H1 (cell line): ENCODE results near the gene CRNN. TPM values are rescaled to one million over a fixed set of nuclear protein-coding genes. Genes with fewer than 3 reads are reported as not detected.

Experiments
- CTCF ChIA-PET: fragments of 300-600 bp; sonication (Branson Sonifier 250); formaldehyde crosslinking; loops from one replicate; lab custom pipeline; 2021; ENCODE audit not compliant: partially characterized antibody; lab: Charles Lee
- POLR2A ChIA-PET: fragments of 300-600 bp; sonication (Branson Sonifier 250); formaldehyde crosslinking; loops from one replicate; lab custom pipeline; 2021; ENCODE audit warnings: inconsistent platforms; ENCODE audit not compliant: partially characterized antibody; lab: Charles Lee
- DNase-seq, 2 experiments: peaks; one replicate each; pipeline versions ENCODE4 v3.0.0 to v3.0.0-alpha.2; 2010 to 2022; ENCODE audit warnings: low spot score in 2 of 2, low read depth in 1 of 2, mixed read lengths in 1 of 2
- FAIRE-seq: peaks from 2 replicates; lab custom pipeline; 2011; peaks lifted over from hg19 to GRCh38; lab: Jason Lieb, UNC
- H2AFZ ChIP-seq: 2 replicates; pipeline ENCODE4 v1.8.1; 2012; ENCODE audit warnings: low read length, inconsistent platforms
- H2AK5ac ChIP-seq: 2 replicates; pipeline ENCODE4 v1.6.1; 2013; ENCODE audit warnings: low read depth, low read length
- H2BK120ac ChIP-seq: replicated peaks from 2 replicates; pipeline ENCODE3; 2013; ENCODE audit warnings: low read depth, low read length, inconsistent platforms
- H2BK12ac ChIP-seq: 2 replicates; pipeline ENCODE4 v1.6.1; 2013; ENCODE audit warnings: low read depth, low read length
- H2BK15ac ChIP-seq: 2 replicates; pipeline ENCODE4 v1.6.1; 2013; ENCODE audit warnings: low read length
- H2BK20ac ChIP-seq: 2 replicates; pipeline ENCODE4 v1.6.1; 2013; ENCODE audit warnings: low read length
- H2BK5ac ChIP-seq: 2 replicates; pipeline ENCODE4 v1.6.1; 2013; ENCODE audit warnings: low read depth, low read length
- H3K14ac ChIP-seq: 2 replicates; pipeline ENCODE4 v1.6.1; 2013; ENCODE audit warnings: inconsistent platforms; ENCODE audit not compliant: insufficient read length
- H3K18ac ChIP-seq: 2 replicates; pipeline ENCODE4 v1.6.1; 2013; ENCODE audit warnings: low read length; ENCODE audit errors: extremely low read depth
- H3K23ac ChIP-seq: 2 replicates; pipeline ENCODE4 v1.6.1; 2013; ENCODE audit warnings: inconsistent platforms; ENCODE audit not compliant: insufficient read length
- H3K23me2 ChIP-seq: 2 replicates; pipeline ENCODE4 v1.6.1; 2013; ENCODE audit warnings: low read depth, low read length
- H3K27ac ChIP-seq: 2 replicates; pipeline ENCODE4 v1.6.1; 2011; ENCODE audit warnings: low read depth, low read length, inconsistent platforms
- H3K27me3 ChIP-seq, 4 experiments: replicated peaks in 1 of 4; 1 replicate in 1 of 4; 2 replicates in 3 of 4; pipeline versions ENCODE4 v1.6.1 to v1.8.1; 2011 to 2013; ENCODE audit warnings: low read length in 3 of 4, mild to moderate bottlenecking in 3 of 4, inconsistent platforms in 2 of 4, mixed read lengths in 2 of 4, moderate library complexity in 1 of 4; ENCODE audit not compliant: control insufficient read depth in 3 of 4, insufficient read depth in 3 of 4; ENCODE audit errors: extremely low read depth in 1 of 4
- H3K36me3 ChIP-seq, 4 experiments: 2 replicates each; pipeline versions ENCODE4 v1.6.1 to v1.8.1; 2011 to 2013; ENCODE audit warnings: mild to moderate bottlenecking in 4 of 4, low read length in 3 of 4, moderate library complexity in 2 of 4, control low read depth in 1 of 4, inconsistent platforms in 1 of 4; ENCODE audit not compliant: insufficient read depth in 4 of 4, control insufficient read depth in 2 of 4
- H3K4ac ChIP-seq: replicated peaks from 2 replicates; pipeline ENCODE3; 2013; ENCODE audit warnings: low read length, low read depth, mixed read lengths, inconsistent platforms; ENCODE audit not compliant: insufficient read length
- H3K4me1 ChIP-seq, 4 experiments: replicated peaks in 1 of 4; 1 replicate in 1 of 4; 2 replicates in 3 of 4; pipeline versions ENCODE4 v1.6.1 to v1.8.1; 2011 to 2013; ENCODE audit warnings: low read length in 3 of 4, inconsistent platforms in 2 of 4, mixed read lengths in 1 of 4; ENCODE audit not compliant: insufficient read depth in 4 of 4, control insufficient read depth in 3 of 4
- H3K4me2 ChIP-seq, 2 experiments: 2 replicates each; pipeline versions ENCODE4 v1.6.1 to v1.8.1; 2011 to 2013; ENCODE audit warnings: low read depth in 2 of 2, low read length in 2 of 2, control low read depth in 1 of 2, inconsistent platforms in 1 of 2, mild to moderate bottlenecking in 1 of 2; ENCODE audit not compliant: insufficient read depth in 1 of 2
- H3K4me3 ChIP-seq, 4 experiments: fragments of 200-600, 300-600 bp in 1 of 4; sonication (generic), shearing (Covaris generic), sonication (Bioruptor Twin) in 1 of 4; 2 replicates each; pipeline versions ENCODE4 v1.5.1 to v1.8.1; 2011 to 2016; ENCODE audit warnings: low read length in 4 of 4, low read depth in 3 of 4, control low read depth in 2 of 4, inconsistent platforms in 2 of 4, mild to moderate bottlenecking in 2 of 4, mixed read lengths in 1 of 4, moderate library complexity in 1 of 4; ENCODE audit not compliant: insufficient read depth in 2 of 4; ENCODE audit errors: extremely low read depth in 1 of 4
- H3K56ac ChIP-seq: replicated peaks from 2 replicates; pipeline ENCODE3; 2013; ENCODE audit warnings: low read depth, mild to moderate bottlenecking, mixed read lengths, low read length, inconsistent platforms; ENCODE audit not compliant: insufficient read length
- H3K79me1 ChIP-seq: 2 replicates; pipeline ENCODE4 v1.6.1; 2013; ENCODE audit warnings: low read depth, low read length, control low read depth
- H3K79me2 ChIP-seq, 2 experiments: 2 replicates each; pipeline versions ENCODE4 v1.6.1 to v1.8.1; 2012 to 2013; ENCODE audit warnings: low read length in 2 of 2, mild to moderate bottlenecking in 2 of 2, inconsistent platforms in 1 of 2; ENCODE audit not compliant: insufficient read depth in 2 of 2, control insufficient read depth in 1 of 2
- H3K9ac ChIP-seq, 4 experiments: replicated peaks in 1 of 4; 1 replicate in 1 of 4; 2 replicates in 3 of 4; pipeline versions ENCODE4 v1.6.1 to v1.8.1; 2011 to 2013; ENCODE audit warnings: low read depth in 3 of 4, low read length in 3 of 4, control low read depth in 2 of 4, mild to moderate bottlenecking in 2 of 4, moderate library complexity in 2 of 4, inconsistent platforms in 1 of 4; ENCODE audit errors: extremely low read depth in 1 of 4
- H3K9me3 ChIP-seq, 2 experiments: 2 replicates each; pipeline versions ENCODE4 v1.6.1 to v1.8.1; 2012 to 2013; ENCODE audit warnings: mild to moderate bottlenecking in 2 of 2, moderate library complexity in 2 of 2, control low read depth in 1 of 2, inconsistent platforms in 1 of 2, low read depth in 1 of 2, low read length in 1 of 2, mixed read lengths in 1 of 2; ENCODE audit not compliant: insufficient read depth in 2 of 2
- H4K20me1 ChIP-seq, 2 experiments: replicated peaks in 1 of 2; 2 replicates each; pipeline versions ENCODE3 to v1.8.1; 2011 to 2013; ENCODE audit warnings: inconsistent platforms in 2 of 2, low read length in 2 of 2, mild to moderate bottlenecking in 1 of 2; ENCODE audit not compliant: insufficient read depth in 2 of 2, control insufficient read depth in 1 of 2
- H4K5ac ChIP-seq: 2 replicates; pipeline ENCODE4 v1.6.1; 2013; ENCODE audit warnings: low read length, low read depth, mixed read lengths, inconsistent platforms; ENCODE audit not compliant: insufficient read length
- H4K8ac ChIP-seq: 2 replicates; pipeline ENCODE4 v1.8.0; 2013; ENCODE audit warnings: mild to moderate bottlenecking, moderate library complexity, low read length, inconsistent platforms; ENCODE audit not compliant: insufficient read depth; ENCODE audit errors: extremely low read depth
- H4K91ac ChIP-seq: replicated peaks from 2 replicates; pipeline ENCODE3; 2013; ENCODE audit warnings: low read length, mixed read lengths, inconsistent platforms; ENCODE audit not compliant: insufficient read length
- JUN ChIP-seq: IDR thresholded peaks from 2 replicates; pipeline ENCODE4 v1.6.1; 2011; ENCODE audit warnings: low read depth, mild to moderate bottlenecking, improper control_type of control experiment, low read length
- RAD21 ChIP-seq, 2 experiments: IDR thresholded peaks in 1 of 2; conservative IDR thresholded peaks in 1 of 2; 2 replicates each; pipeline ENCODE4 v1.6.1; 2011; ENCODE audit warnings: low read depth in 2 of 2, low read length in 2 of 2, improper control_type of control experiment in 1 of 2, inconsistent platforms in 1 of 2, mild to moderate bottlenecking in 1 of 2, moderate library complexity in 1 of 2
- SRF ChIP-seq: IDR thresholded peaks from 2 replicates; pipeline ENCODE4 v1.6.1; 2011; ENCODE audit warnings: mild to moderate bottlenecking, low read depth, low read length, moderate library complexity
- WGBS, 2 experiments: shearing (Covaris generic) in 1 of 2; methylation state at CpG; one replicate each; pipeline versions ENCODE4 v1.1.6 to v1.1.7; 2013 to 2015; ENCODE audit warnings: low lambda C conversion rate in 2 of 2, mixed read lengths in 2 of 2, inconsistent platforms in 1 of 2, low coverage in 1 of 2, missing lambda C conversion rate in 1 of 2; ENCODE audit not compliant: insufficient replicate concordance in 2 of 2, insufficient coverage in 1 of 2, insufficient read length in 1 of 2; ENCODE audit errors: extremely low coverage in 1 of 2, missing lambda C conversion rate in 1 of 2; 5-methylcytosine and 5-hydroxymethylcytosine counted together
- polyA plus RNA-seq, 7 experiments: library from polyadenylated mRNA; depleted of rRNA in 3 of 7; stranded (reverse) in 5 of 7; unstranded in 2 of 7; fragments of >200 nt in 5 of 7; fragments of 200-250 nt in 2 of 7; gene quantifications; 1 replicate in 5 of 7; 2 replicates in 1 of 7; 4 replicates in 1 of 7; pipeline versions ENCODE4 v1.2.1 to v1.2.3, GENCODE V29; 2011 to 2013; ENCODE audit warnings: missing spikeins in 2 of 7, mixed read lengths in 2 of 7
- total RNA-seq: library from RNA; stranded (reverse); fragmentation: NEBNext Ultra II Directional; extraction: Animal tissue kit (Norgen Biotek cat#: 25700); gene quantifications from 2 replicates; pipeline ENCODE4 v1.2.1, GENCODE V29; 2021
- TF ChIP-seq, protein P1 (sequence below), 3 experiments: IDR thresholded peaks; 1 replicate in 2 of 3; 2 replicates in 1 of 3; pipeline versions ENCODE4 v1.5.1 to v1.6.1; 2011; ENCODE audit warnings: low read length in 3 of 3, mild to moderate bottlenecking in 3 of 3, inconsistent platforms in 2 of 3, low read depth in 1 of 3, moderate library complexity in 1 of 3; ENCODE audit not compliant: insufficient read depth in 1 of 3; ENCODE audit errors: control extremely low read depth in 1 of 3

CRNN gene
- total and polyA plus RNA-seq, 2 of the 8 experiments (the other 6 are each of a cell fraction or from before 2014, with no cell fraction given) = not detected

DNA sequence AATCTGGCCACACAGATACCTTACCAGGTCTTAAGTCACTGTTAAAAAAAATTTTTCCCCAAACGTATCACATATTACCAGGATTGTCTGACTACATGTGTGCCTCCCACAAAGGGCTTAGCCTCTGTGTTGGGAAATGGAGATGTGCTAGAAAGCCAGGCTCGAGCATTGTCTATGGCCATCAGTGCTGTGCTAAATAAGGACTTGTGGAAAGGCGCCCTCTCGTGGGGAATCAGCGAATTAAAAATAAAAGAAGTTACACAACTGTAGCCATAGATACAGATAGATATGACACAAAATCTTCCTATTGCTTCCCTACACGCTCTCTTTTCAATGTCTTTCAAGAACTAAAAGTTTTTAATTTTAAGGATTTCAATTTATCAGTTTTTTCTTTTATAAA lies 47.5 kb upstream of the CRNN start:
- 22% methylated on average over 6 of the region's 6 CpGs; no CpG with 5 or more reads in 1 of the 2 experiments for WGBS, 2 experiments
- Histone ChIP-seq H4K5ac (no peak overlapping the region), H2BK15ac (no peak overlapping the region), H3K4me3 (no peak overlapping the region), H3K14ac (no peak overlapping the region), H3K79me2 (no peaks in the 10 kb centered on the region), H2BK5ac (no peak overlapping the region), H2AFZ (no peak overlapping the region), H3K36me3 (no peaks in the 10 kb centered on the region), H3K23ac (no peak overlapping the region), H3K27ac (no peak overlapping the region), H2AK5ac (no peak overlapping the region), H2BK12ac (no peak overlapping the region), H3K79me1 (no peaks in the 10 kb centered on the region), H3K23me2 (no peaks in the 10 kb centered on the region; the same call in 1 of the 2 replicates), H3K9ac (no peak overlapping the region), H3K27me3 (no peaks in the 10 kb centered on the region), H3K56ac (no peak overlapping the region), H3K4me1 (no peaks in the 10 kb centered on the region), H3K4me2 (no peak overlapping the region), H4K91ac (no peak overlapping the region), H4K20me1 (no peaks in the 10 kb centered on the region), H3K9me3 (peaks cover 17 to 40% of the 10 kb centered on the region in 2 experiments; a peak in 3 of 4 replicates), H2BK20ac (no peak overlapping the region), H2BK120ac (no peak overlapping the region), H3K4ac (no peak overlapping the region), H3K18ac (no peak overlapping the region), H4K8ac (no peak overlapping the region)
- FAIRE-seq = no peak
- TF ChIP-seq, protein P1, sequence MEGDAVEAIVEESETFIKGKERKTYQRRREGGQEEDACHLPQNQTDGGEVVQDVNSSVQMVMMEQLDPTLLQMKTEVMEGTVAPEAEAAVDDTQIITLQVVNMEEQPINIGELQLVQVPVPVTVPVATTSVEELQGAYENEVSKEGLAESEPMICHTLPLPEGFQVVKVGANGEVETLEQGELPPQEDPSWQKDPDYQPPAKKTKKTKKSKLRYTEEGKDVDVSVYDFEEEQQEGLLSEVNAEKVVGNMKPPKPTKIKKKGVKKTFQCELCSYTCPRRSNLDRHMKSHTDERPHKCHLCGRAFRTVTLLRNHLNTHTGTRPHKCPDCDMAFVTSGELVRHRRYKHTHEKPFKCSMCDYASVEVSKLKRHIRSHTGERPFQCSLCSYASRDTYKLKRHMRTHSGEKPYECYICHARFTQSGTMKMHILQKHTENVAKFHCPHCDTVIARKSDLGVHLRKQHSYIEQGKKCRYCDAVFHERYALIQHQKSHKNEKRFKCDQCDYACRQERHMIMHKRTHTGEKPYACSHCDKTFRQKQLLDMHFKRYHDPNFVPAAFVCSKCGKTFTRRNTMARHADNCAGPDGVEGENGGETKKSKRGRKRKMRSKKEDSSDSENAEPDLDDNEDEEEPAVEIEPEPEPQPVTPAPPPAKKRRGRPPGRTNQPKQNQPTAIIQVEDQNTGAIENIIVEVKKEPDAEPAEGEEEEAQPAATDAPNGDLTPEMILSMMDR (IDR thresholded peaks at IDR 0.05; ENCODE audit: control extremely low read depth in 1 of 3, insufficient read depth in 1 of 3, low read depth in 1 of 3, low read length in 3 of 3) = peak in 2 of 3 experiments; percentile 39 to 46; a peak in 2 of 4 replicates
- peak; percentile 41; the same call in 1 of the 2 replicates for TF ChIP-seq SRF
- TF ChIP-seq JUN = no peak
- TF ChIP-seq RAD21 (IDR thresholded peaks at IDR 0.05 in 1 of 2, conservative IDR thresholded peaks at IDR 0.05 in 1 of 2; ENCODE audit: low read depth in 2 of 2, low read length in 2 of 2) = peak; percentile 30 to 41; a peak in 3 of 4 replicates
- peak in 1 of 2 experiments; percentile 48 for DNase-seq
- POLR2A ChIA-PET = no interaction called here
- CTCF ChIA-PET = interaction anchor here (0.8 kb wide), 1 partner anchor 408 kb away, joined by 4 read pairs; no protein-coding TSS in a partner anchor
